ENCODE data around the gene SLC6A7. TPM values are rescaled to one million over a fixed set of nuclear protein-coding genes. Genes with fewer than 3 reads are reported as not detected.
A peak's percentile ranks its signal among the peaks of the same experiment; 100 is the strongest.

SLC6A7 gene
- total and polyA plus RNA-seq, 12 donors, result not detected

- Histone ChIP-seq H3K9me3 (replicated peaks in 1 of 3) (no peaks in the 10 kb centered on the region), H3K27me3 (no peaks in the 10 kb centered on the region), H3K4me1 (replicated peaks in 1 of 2) (peaks cover 12 to 13% of the 10 kb centered on the region in 2 donors), H3K4me3 (peak within 1 kb of the TSS in 2 of 4 donors; percentile 16 to 56), H3K36me3 (replicated peaks in 1 of 2) (no peaks in the 10 kb centered on the region), H3K27ac (peak within 1 kb of the TSS in 4 of 5 donors; percentile 41 to 84 (median 64))
- 6 to 9% (median 6%) methylated on average over 8 to 17 of the region's 17 CpGs for WGBS, 4 donors
- TF ChIP-seq CTCF (IDR thresholded peaks at IDR 0.05) (no peak), POLR2A (IDR thresholded peaks at IDR 0.05) (peak; percentile 44 to 53)
- DNase-seq, result peak; percentile 76 to 90 (median 81)
- intact Hi-C loops (cut with DNase I), result no loop called here
These were observed 34.4 kb upstream of the SLC6A7 start, which contains the start of gene PDGFRB for GRCh38 chr5:150155258-150156026. TSS of gene PDGFRB (minus strand) at chr5:150155845. CDS start at chr5:150137047, 18,798 bp downstream.

GRCh38 chr5:150156027-150156368 lies 33.9 kb upstream of the SLC6A7 start:
- Histone ChIP-seq H3K27ac (peak overlapping the region in 3 of 5 donors; percentile 19 to 84 (median 76)), H3K4me1 (replicated peaks in 1 of 2) (peaks cover 12 to 13% of the 10 kb centered on the region in 2 donors), H3K27me3 (no peaks in the 10 kb centered on the region), H3K36me3 (replicated peaks in 1 of 2) (no peaks in the 10 kb centered on the region), H3K4me3 (peak overlapping the region in 2 of 4 donors; percentile 16 to 56), H3K9me3 (replicated peaks in 1 of 3) (no peaks in the 10 kb centered on the region)
- no peak for DNase-seq
- intact Hi-C loops (cut with DNase I), result no loop called here
- 1 to 3% (median 2%) methylated on average over 9 of the region's 9 CpGs for WGBS, 4 donors
- TF ChIP-seq POLR2A (IDR thresholded peaks at IDR 0.05) (no peak), CTCF (IDR thresholded peaks at IDR 0.05) (no peak)

- H3K4me3 ChIP-seq, result no peak overlapping the region
- peak overlapping the region in 3 of 5 donors; percentile 19 to 84 (median 76) for H3K27ac ChIP-seq
- intact Hi-C loops (cut with DNase I), result no loop called here
- H3K4me1 ChIP-seq (replicated peaks in 1 of 2), result peaks cover 12 to 13% of the 10 kb centered on the region in 2 donors
- H3K36me3 ChIP-seq (replicated peaks in 1 of 2), result no peaks in the 10 kb centered on the region
- TF ChIP-seq CTCF (IDR thresholded peaks at IDR 0.05), result no peak
- no peak for TF ChIP-seq POLR2A (IDR thresholded peaks at IDR 0.05)
- no peaks in the 10 kb centered on the region for H3K9me3 ChIP-seq (replicated peaks in 1 of 3)
- WGBS, 4 donors, result 57 to 69% (median 61%) methylated on average over 4 of the region's 4 CpGs
- DNase-seq, result no peak
- H3K27me3 ChIP-seq, result no peaks in the 10 kb centered on the region
These were observed 33.3 kb upstream of the SLC6A7 start for GRCh38 chr5:150156540-150156939.

GRCh38 chr5:150157168-150157567 lies 32.7 kb upstream of the SLC6A7 start:
- Histone ChIP-seq H3K27ac (peak overlapping the region in 2 of 5 donors; percentile 71 to 85), H3K4me3 (no peak overlapping the region), H3K4me1 (replicated peaks in 1 of 2) (peaks cover 12 to 13% of the 10 kb centered on the region in 2 donors), H3K9me3 (replicated peaks in 1 of 3) (no peaks in the 10 kb centered on the region), H3K36me3 (replicated peaks in 1 of 2) (no peaks in the 10 kb centered on the region), H3K27me3 (no peaks in the 10 kb centered on the region)
- no peak for TF ChIP-seq POLR2A (IDR thresholded peaks at IDR 0.05)
- TF ChIP-seq CTCF (IDR thresholded peaks at IDR 0.05), result no peak
- intact Hi-C loops (cut with DNase I), result no loop called here
- no peak for DNase-seq
- 71 to 98% (median 80%) methylated on average over 3 of the region's 3 CpGs for WGBS, 4 donors
